Measurements from ENCODE around the gene NUP85. TPM values are rescaled to one million over a fixed set of nuclear protein-coding genes. Genes with fewer than 3 reads are reported as not detected.
"Not testable (repeated sequence)": the region's sequence is repeated elsewhere in the genome, so short reads cannot be mapped to it uniquely, and the experiment has no call there.

Gene NUP85, protein sequence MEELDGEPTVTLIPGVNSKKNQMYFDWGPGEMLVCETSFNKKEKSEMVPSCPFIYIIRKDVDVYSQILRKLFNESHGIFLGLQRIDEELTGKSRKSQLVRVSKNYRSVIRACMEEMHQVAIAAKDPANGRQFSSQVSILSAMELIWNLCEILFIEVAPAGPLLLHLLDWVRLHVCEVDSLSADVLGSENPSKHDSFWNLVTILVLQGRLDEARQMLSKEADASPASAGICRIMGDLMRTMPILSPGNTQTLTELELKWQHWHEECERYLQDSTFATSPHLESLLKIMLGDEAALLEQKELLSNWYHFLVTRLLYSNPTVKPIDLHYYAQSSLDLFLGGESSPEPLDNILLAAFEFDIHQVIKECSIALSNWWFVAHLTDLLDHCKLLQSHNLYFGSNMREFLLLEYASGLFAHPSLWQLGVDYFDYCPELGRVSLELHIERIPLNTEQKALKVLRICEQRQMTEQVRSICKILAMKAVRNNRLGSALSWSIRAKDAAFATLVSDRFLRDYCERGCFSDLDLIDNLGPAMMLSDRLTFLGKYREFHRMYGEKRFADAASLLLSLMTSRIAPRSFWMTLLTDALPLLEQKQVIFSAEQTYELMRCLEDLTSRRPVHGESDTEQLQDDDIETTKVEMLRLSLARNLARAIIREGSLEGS
- polyA plus RNA-seq (ENCODE audit: insufficient read length in 10 of 10), result 10 to 100 TPM; 32.9 to 62.6 (median 42.9) TPM
- long read RNA-seq, donor 1, partial matches to known transcripts, result 6 of 9 reads
- long read RNA-seq, donor 1, other reads (novel, unspliced or antisense), result 0 of 9 reads
- long read RNA-seq, donor 2, partial matches to known transcripts, result 6 of 10 reads
- long read RNA-seq, donor 2, other reads (novel, unspliced or antisense), result 0 of 10 reads
- long read RNA-seq, donor 3, result 0 reads
- long read RNA-seq, donor 4, partial matches to known transcripts, result 10 of 11 reads
- long read RNA-seq, donor 4, other reads (novel, unspliced or antisense), result 0 of 11 reads
- long read RNA-seq, donor 5, transcript NUP85-201 (19 exons, 2,121 nt), result major isoform, 5 of 14 reads
- long read RNA-seq, donor 5, partial matches to known transcripts, result 7 of 14 reads
- long read RNA-seq, donor 5, other reads (novel, unspliced or antisense), result 0 of 14 reads
- long read RNA-seq, donor 6, transcript NUP85-201 (19 exons, 2,121 nt), result major isoform, 5 of 19 reads
- long read RNA-seq, donor 6, partial matches to known transcripts, result 13 of 19 reads
- long read RNA-seq, donor 6, other reads (novel, unspliced or antisense), result 0 of 19 reads
- long read RNA-seq, donor 7, partial matches to known transcripts, result 19 of 22 reads
- long read RNA-seq, donor 7, other reads (novel, unspliced or antisense), result 0 of 22 reads
- long read RNA-seq, donor 8, partial matches to known transcripts, result 10 of 12 reads
- long read RNA-seq, donor 8, other reads (novel, unspliced or antisense), result 0 of 12 reads
- long read RNA-seq, donor 9, result 0 reads

DNA sequence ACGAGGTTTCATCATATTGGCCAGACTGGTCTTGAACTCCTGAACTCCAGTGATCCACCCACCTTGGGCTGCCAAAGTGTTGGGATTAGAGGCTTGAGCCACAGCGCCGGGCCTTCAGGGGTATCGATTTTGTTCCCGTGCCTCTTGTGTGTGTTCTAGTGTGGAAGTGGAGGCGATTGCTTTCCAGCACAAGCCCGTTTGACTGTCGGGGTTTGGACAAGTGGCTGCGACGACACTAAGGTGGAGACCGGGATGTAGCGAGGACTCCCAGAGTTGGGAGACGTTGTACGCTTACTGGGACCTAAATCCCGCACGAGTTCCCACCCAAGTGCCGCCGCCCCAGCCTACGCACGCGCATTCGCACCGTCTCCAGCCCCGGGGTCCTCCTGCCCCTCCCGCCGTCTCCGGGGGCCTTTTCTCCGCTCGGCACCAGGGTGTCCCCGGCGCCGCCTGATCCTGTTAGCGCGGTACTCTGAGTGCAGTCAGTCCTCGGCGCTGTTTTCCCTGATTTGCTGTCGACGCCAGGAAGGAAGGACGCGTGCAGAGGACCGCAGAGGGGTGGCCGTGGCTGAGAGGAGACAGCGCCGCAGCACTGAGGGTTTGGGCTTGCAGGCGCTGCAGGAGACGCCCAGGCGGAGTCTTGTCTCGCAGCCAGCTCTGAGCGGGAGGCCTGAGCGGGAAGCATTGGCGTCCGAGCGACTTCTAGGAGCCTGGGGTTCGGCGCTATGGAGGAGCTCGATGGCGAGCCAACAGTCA is at the start of gene NUP85:
NUP85 (plus strand) TSS at position 643 of the 756 bp plus-strand sequence; CDS start at position 726, 83 bp downstream.
- DNase-seq, result peak; percentile 94 to 98 (median 96)

DNA sequence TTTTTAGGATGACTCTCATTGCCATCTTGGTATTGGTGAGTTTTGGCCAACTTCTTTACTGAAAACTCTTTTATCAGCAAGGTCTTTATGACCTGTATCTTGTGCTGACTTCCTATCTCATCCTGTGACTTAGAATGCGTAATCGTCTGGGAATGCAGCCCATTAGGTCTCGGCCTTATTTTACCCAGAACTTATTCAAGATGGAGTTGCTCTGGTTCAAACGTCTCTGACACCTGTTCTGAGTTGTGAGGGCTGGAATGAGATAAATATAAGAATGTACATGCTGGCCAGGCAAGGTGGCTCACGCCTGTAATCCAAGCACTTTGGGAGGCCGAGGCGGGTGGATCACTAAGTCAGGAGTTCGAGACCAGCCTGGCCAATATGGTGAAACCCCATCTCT is 47.0 kb upstream of the NUP85 start:
- DNase-seq, result not testable (repeated sequence)

DNA sequence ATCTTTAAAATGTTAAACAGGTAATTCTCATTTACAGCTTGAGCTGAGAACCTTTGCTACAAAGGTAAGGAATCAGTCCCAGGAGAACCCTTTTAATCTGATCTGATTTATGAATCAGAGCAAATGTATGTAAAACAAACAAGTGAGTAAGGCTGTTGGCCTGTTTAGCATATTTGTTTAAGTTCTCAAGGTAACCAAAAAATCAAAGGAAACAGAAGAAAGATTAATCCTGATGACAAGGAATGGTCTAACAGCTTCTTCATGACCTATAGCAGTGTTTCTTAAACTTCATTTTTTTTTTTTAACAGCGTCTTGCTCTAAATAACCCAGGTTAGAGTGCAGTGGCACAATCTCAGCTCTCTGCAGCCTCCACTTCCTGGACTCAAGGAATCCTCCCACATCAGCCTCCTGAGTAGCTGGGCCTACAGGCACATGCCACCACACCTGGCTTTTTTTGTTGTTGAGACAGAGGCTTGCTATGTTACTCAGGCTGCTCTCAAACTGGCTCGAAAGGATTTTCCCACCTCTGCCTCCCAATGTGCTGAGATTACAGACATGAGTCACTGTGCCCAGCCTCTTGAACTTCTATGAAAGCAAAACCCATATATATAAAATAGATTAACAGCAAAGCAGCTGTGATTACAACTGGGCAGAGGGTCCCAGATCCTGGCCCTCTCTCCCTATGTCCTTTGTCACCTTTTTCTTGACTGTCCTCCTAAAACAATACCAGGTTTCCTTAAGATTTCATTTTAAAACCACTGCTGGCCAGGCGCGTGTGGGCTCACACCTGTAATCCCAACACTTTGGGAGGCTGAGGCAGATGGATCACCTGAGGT is 46.1 kb upstream of the NUP85 start:
- DNase-seq, result no peak

DNA sequence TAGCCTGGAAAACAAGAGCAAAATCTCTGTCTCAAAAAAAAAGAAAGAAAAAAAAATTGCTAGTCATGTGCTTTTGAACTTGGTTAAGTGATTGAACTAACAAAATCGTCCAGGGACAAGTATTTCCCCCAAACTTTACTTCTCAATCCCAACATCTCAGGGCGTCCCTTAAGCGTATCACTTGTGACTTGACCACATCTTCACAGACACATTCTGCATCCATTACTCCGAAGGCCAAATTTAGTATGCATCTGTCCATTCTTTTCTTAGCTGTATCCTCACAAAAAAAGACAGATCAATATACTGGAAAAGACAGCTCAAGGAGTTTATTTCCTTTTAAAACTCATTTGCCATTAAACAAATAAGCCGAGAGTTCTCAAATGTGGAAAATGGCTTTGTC is 45.3 kb upstream of the NUP85 start:
- no peak for DNase-seq

DNA sequence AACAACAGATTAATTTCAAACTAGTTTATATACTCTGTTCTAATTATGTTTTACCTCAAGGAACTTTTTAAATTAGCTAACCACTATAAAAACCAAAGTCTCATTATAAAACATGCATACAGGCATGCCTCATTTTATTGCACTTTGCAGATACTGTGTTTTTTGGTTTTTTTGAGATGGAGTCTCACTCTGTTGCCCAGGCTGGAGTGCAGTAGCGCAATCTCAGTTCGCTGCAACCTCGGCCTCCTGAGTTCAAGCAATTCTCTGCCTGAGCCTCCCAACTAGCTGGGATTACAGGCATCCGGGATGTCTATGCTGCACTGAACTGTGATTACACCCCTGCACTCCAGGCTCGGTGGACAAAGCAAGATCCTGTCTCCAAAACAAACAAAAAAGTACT is 42.4 kb upstream of the NUP85 start:
- DNase-seq, result no peak

DNA sequence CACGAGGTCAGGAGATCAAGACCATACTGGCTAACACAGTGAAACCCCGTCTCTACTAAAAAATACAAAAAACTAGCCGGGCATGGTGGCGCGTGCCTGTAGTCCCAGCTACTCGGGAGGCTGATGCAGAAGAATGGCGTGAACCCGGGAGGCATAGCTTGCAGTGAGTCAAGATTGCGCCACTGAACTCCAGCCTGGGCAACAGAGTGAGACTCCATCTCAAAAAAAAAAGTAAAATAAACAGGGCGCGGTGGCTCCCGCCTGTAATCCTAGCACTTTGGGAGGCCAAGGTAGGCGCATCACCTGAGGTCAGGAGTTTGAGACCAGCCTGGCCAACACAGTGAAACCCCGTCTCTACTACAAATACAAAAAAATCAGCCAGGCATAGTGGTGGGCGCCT is 40.9 kb upstream of the NUP85 start:
- not testable (repeated sequence) for DNase-seq

DNA sequence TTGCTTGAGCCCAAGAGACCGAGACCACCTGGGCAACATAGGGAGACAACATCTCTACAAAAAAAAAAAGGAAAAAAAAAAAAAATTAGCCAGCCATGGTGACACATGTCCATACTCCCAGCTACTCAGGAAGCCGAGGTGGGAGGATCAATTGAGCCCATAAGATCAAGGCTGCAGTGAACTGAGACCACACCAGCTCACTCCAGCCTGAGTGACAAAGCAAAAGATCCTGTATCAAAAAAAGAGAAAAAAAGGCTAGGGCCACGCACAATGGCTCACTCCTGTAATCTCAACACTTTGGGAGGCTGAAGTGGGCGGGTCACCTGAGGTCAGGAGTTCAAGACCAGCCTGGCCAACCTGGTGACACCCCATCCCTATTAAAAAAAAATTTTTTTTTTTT is 36.5 kb upstream of the NUP85 start:
- DNase-seq, result no peak

DNA sequence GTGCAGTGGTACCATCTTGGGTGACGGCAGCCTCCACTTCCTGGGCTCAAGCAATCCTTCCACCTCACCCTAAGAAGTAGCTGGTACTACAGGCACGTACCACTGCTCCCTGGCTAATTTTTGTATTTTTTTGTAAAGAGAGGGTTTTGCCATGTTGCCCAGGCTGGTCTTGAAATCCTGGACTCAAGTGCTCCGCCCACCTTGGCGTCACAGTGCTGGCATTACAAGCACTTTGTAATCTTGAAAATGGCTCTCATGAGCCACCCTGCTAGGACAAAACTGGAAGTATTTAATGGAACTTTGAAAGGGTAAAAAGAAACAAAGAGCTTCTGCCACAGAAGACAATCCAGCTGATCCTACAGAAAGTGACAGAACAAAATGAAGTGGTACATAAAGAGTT is 32.0 kb upstream of the NUP85 start:
- DNase-seq, result no peak

DNA sequence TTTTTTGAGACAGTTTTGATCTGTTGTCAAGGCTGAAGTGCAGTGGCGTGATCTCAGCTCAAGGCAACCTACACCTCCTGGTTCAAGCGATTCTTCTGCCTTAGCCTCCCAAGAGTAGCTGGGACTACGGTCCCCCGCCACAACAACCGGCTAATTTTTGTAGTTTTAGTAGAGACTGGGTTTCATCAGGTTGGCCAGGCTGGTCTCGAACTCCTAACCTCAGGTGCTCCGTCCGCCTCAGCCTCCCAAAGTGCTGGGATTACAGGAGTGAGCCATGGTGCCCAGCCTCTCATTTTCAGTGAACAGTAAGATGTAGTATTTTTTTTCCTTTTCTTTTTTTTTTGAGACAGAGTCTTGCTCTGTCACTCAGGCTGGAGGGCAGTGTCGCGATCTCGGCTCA is 30.5 kb upstream of the NUP85 start:
- no peak for DNase-seq

DNA sequence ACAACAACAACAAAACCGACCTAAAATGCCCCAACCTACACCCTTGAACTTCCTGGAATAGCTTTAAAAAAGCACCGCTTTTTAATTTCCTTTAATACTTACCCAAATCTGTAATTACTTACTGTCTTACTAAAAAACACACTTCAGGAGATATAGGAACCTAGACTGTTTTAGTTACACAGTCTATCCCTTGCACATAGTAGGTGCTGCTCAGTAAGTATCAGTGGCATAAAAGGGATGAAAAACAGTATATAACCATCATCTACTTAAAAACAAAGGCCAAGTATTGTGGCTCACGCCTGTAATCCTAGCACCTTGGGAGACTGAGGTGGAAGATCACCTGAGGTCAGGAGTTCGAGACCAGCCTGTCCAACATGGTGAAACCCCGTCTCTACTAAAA is 28.9 kb upstream of the NUP85 start:
- no peak for DNase-seq

DNA sequence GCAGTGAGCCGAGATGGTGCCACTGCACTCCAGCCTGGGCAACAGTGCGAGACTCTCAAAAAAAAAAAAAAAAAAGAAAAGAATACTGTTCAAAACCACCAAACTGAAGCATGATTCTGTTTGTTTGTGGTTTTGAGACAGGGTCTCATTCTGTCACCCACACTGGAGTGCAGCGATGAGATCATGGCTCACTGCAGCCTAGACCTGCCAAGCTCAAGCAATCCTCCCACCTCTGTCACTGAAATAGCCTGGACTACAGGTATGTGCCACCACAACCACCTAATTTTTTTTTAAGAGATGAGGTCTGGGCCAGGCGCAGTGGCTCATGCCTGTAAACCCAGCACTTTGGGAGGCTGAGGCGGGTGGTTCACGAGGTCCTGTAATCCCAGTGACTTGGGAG is 27.0 kb upstream of the NUP85 start:
- no peak for DNase-seq

DNA sequence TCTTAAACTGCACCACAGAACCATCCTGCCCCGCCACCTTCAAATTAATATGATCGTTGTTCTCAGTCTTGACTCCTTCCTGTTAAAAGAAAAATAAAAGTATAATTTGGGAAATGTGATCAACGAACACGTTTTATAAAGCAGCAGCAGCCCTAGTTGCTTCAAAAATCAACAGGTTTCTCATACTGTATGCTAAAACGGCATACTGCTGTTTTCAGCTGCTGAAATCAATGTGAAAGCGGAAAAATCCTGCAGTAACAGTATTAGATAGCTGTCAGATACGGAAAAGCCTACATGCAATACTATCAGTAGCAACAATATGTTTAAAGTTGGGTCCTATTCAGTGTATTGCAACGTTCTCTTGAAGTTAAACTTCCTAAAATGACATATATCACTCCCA is 24.4 kb upstream of the NUP85 start:
- no peak for DNase-seq

DNA sequence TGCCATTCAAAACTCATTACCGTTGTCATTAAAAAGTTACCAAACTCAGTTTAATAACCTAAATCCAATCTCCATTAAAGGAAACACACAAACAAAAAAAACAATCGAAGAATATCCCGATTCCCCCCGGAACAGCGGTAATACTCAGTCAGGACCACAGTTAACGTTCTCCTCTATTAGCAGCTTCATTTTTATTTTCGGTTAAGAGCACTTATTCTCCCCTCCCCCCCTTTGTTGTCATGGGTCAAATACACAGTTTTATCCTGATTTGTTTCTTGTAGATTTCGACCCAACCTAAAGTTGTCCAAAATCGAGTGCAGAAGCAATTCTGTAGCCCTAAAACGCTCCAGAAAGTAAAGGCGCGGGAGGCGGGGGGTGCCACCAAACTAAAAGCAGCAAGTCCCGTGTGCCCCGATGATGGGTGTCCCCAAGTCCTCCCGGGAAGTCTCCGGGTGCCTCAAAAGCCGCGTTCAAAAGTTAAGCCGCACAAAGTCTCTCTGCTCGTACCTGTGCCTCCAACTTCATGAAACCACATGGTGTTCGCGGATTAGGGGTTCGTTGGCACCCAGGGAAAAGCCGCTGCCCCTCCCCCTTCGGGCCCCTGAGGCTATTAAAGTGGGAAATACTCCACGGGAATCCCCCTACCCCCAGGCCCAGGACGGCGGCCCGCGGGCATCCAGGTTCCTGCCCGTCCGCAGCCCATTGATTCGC is 23.7 kb upstream of the NUP85 start:
- peak in 2 of 3 donors; percentile 19 to 51 for DNase-seq

DNA sequence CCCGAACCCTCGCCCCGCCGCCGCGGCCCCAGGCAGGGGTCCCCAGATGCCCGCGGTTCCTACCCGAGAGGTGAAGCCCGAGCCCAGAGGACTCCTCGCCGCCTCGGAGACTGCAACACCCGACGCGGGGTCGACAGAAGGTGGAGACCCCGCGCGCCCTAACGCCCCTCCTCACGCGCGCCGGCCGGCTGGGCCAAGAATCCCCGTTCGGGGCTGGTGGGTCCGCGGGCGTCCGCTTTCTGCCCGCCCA is 23.2 kb upstream of the NUP85 start:
- DNase-seq, result no peak

DNA sequence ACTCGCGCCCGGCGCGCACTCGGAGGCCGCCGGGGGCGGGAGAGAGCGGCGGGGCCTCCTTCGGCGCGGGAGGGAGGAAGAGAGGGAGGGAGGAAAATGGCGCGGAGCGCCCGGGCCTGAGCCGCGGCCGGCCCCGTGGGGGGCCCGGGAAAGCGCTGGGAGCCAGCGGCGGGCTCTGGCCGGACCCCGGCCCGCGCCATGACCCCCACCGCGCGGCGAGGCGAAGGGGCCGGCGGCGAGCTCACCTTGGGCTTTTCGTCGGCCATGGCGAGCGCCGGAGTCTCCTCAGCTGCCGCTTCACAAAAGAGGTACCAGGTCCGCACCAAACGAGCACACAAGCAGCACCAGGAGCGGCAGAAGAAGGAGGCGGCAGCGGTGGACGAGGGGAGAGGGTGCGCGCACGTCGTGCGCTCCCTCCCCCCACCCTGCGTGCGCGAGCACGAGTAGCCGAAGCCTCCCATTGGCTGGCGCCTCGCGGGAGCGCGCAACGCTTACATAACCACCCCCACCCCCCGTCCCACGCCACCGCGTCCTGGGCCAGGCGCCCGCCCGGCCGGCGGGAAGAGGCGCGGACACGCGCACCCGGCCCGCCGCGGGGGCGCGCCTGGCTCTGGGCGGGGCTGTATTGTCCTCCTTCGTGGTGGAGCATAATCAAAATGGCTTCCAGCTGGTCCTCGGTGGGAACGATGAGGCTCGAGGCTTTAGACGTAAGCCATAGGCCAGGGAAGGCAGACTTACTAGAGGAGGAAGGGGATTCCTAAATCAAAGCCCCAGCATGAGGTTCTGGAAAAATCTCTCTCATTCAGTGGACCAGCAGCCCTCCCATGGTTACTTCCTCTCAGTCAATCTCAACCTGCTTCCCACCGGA is 22.7 kb upstream of the NUP85 start, which contains the start of gene SUMO2:
SUMO2 (minus strand) TSS at position 391 of the 868 bp plus-strand sequence; CDS start at position 266, 125 bp downstream.
- peak; percentile 96 to 98 (median 97) for DNase-seq

DNA sequence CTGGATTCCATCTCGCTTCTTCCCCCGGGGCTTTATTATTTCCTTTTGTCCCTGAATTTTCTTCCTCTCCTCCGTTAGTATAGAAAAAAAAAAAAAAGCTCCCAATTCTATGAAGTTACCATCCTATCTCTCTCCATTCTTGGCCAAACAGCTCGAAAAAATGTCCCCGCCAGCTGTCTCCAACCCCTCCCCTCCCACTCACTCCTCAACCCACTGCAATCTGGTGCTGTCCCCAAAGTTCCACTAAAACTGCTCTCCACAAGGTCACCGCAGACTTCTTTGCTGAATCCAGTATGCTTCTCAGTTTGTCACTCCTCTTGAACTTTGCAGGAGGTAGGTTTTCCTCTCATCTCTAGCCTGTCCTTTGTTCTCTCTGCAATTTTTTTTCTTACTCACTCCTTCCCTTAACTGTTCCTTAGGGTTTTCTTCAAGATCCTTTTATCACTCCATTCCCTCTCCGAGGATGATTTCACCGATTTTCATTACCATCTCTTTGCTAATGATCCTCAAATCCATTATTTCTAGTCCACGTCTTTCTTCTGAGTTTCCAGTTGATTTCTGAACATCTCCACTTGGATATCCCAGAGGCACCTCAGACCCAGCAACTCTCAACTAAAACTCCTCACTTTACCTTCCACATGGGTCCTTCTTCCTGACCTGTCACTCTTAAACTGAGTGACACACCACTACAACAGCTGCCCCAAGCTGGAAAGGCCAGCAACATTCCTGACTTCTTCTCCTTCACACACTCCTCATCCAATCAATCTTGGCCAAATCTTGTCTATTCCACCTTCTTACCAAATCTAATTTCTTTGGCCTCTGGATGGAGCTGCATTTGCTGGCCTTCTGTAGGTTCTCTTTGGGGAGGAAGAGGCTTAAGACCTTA is 21.2 kb upstream of the NUP85 start:
- no peak for DNase-seq

DNA sequence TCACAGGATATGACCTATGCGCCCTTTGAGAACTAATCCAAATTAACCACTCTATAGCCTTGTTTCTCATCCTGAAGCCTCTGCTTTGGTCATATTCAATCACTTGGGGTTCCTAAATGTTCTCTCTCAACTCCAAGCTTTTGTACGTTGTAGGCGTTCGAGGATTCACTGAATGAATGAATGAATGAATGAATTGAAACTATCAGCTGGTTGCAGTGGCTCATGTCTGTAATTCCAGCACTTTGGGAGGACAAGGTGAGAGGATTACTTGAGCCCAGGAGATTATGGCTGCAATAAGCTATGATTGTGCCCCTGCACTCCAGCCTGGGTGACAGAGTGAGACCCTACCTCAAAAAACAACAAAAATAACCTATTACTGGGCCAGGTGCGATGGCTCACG is 16.9 kb upstream of the NUP85 start:
- no peak for DNase-seq

Measured in muscle of back (tissue), 13 donors.